HEK293T (cell line): ENCODE measurements around the gene BUD13.

Experiments
- ARNT ChIP-seq: fragments of 450-650 bp; IDR thresholded peaks from 2 replicates; pipeline ENCODE4 v1.6.1; 2017; ENCODE audit warnings: mild to moderate bottlenecking
- BHLHE40 ChIP-seq: fragments of 450-650 bp; IDR thresholded peaks from 2 replicates; pipeline ENCODE4 v1.6.1; 2016; ENCODE audit warnings: mild to moderate bottlenecking, moderate library complexity, borderline replicate concordance
- CTBP1 ChIP-seq: fragments of 450-650 bp; IDR thresholded peaks from 2 replicates; pipeline ENCODE4 v1.6.1; 2016; ENCODE audit warnings: borderline replicate concordance
- ELF4 ChIP-seq: fragments of 450-650 bp; IDR thresholded peaks from 2 replicates; pipeline ENCODE4 v1.6.1; 2017; ENCODE audit warnings: antibody characterized with exemption
- FOXA1 ChIP-seq: fragments of 450-650 bp; IDR thresholded peaks from 2 replicates; pipeline ENCODE4 v1.6.1; 2016; ENCODE audit warnings: mild to moderate bottlenecking
- FOXM1 ChIP-seq: fragments of 450-650 bp; IDR thresholded peaks from 2 replicates; pipeline ENCODE4 v1.6.1; 2017; ENCODE audit warnings: mild to moderate bottlenecking, borderline replicate concordance
- HDGF ChIP-seq: fragments of 450-650 bp; IDR thresholded peaks from 2 replicates; pipeline ENCODE4 v1.6.1; 2017; ENCODE audit warnings: antibody characterized with exemption, borderline replicate concordance
- NFRKB ChIP-seq: fragments of 450-650 bp; IDR thresholded peaks from 2 replicates; pipeline ENCODE4 v1.6.1; 2016; ENCODE audit warnings: mild to moderate bottlenecking, moderate library complexity
- SP1 ChIP-seq: fragments of 450-650 bp; IDR thresholded peaks from 2 replicates; pipeline ENCODE4 v1.6.1; 2017
- SUZ12 ChIP-seq: fragments of 450-650 bp; IDR thresholded peaks from 2 replicates; pipeline ENCODE4 v1.6.1; 2016; ENCODE audit warnings: mild to moderate bottlenecking
- TARDBP ChIP-seq: fragments of 450-650 bp; IDR thresholded peaks from 2 replicates; pipeline ENCODE4 v1.6.1; 2016
- ZNF384 ChIP-seq: fragments of 450-650 bp; IDR thresholded peaks from 2 replicates; pipeline ENCODE4 v1.6.1; 2016

- TF ChIP-seq SP1 (no peak), HDGF (no peak), SUZ12 (no peak), BHLHE40 (no peak), FOXA1 (no peak), ELF4 (no peak), CTBP1 (no peak), ZNF384 (no peak), NFRKB (no peak), ARNT (no peak), FOXM1 (no peak), TARDBP (no peak)
Measured at GRCh38 chr11:116762132-116762531, 10.7 kb downstream of the BUD13 start.
